HEK293T (cell line): Measurements from ENCODE around the gene VWA8.
"Not testable (repeated sequence)": the region's sequence is repeated elsewhere in the genome, so short reads cannot be mapped to it uniquely, and the experiment has no call there.

Source experiments
- ARNT ChIP-seq: fragments of 450-650 bp; IDR thresholded peaks from 2 replicates; pipeline ENCODE4 v1.6.1; 2017; ENCODE audit warnings: mild to moderate bottlenecking
- BHLHE40 ChIP-seq: fragments of 450-650 bp; IDR thresholded peaks from 2 replicates; pipeline ENCODE4 v1.6.1; 2016; ENCODE audit warnings: mild to moderate bottlenecking, moderate library complexity, borderline replicate concordance
- CTBP1 ChIP-seq: fragments of 450-650 bp; IDR thresholded peaks from 2 replicates; pipeline ENCODE4 v1.6.1; 2016; ENCODE audit warnings: borderline replicate concordance
- ELF4 ChIP-seq: fragments of 450-650 bp; IDR thresholded peaks from 2 replicates; pipeline ENCODE4 v1.6.1; 2017; ENCODE audit warnings: antibody characterized with exemption
- FOXA1 ChIP-seq: fragments of 450-650 bp; IDR thresholded peaks from 2 replicates; pipeline ENCODE4 v1.6.1; 2016; ENCODE audit warnings: mild to moderate bottlenecking
- FOXK2 ChIP-seq: fragments of 450-650 bp; IDR thresholded peaks from 2 replicates; pipeline ENCODE4 v1.6.1; 2016; ENCODE audit warnings: mild to moderate bottlenecking
- FOXM1 ChIP-seq: fragments of 450-650 bp; IDR thresholded peaks from 2 replicates; pipeline ENCODE4 v1.6.1; 2017; ENCODE audit warnings: mild to moderate bottlenecking, borderline replicate concordance
- LEF1 ChIP-seq: fragments of 450-650 bp; IDR thresholded peaks from 2 replicates; pipeline ENCODE4 v1.6.1; 2017; ENCODE audit warnings: mild to moderate bottlenecking, borderline replicate concordance
- SP1 ChIP-seq: fragments of 450-650 bp; IDR thresholded peaks from 2 replicates; pipeline ENCODE4 v1.6.1; 2017
- SUZ12 ChIP-seq: fragments of 450-650 bp; IDR thresholded peaks from 2 replicates; pipeline ENCODE4 v1.6.1; 2016; ENCODE audit warnings: mild to moderate bottlenecking
- ZNF384 ChIP-seq: fragments of 450-650 bp; IDR thresholded peaks from 2 replicates; pipeline ENCODE4 v1.6.1; 2016
- TF ChIP-seq, protein P1 (sequence below): fragments of 450-650 bp; IDR thresholded peaks from 2 replicates; pipeline ENCODE4 v1.6.1; 2016

DNA sequence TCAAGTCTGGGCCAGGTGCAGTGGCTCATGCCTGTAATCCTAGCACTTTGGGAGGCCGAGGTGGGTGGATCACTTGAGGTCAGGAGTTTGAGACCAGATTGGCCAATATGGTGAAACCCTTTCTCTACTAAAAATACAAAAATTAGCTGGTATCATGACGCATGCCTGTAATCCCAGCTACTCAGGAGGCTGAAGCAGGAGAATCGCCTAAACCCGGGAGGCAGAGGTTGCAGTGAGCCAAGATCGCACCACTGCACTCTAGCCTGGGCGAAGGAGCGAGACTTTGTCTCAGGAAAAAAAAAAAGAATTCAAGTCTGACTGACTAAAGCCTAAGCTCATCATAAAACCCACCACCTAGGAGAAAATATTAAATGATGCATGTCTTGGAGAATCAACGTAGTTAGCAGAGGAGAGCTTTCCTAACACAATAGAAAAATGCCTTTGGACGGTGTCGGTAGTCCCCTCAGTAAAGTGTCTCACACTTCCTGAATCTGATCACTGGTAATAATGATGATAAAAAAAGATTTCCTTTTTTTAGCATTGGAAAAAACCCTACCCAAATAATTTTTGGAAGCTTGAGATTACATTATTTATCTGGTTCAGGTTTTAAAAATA lies 313.1 kb downstream of the VWA8 start:
- not testable (repeated sequence) for TF ChIP-seq SP1, FOXK2, ELF4, FOXA1, LEF1, ARNT, SUZ12, BHLHE40, CTBP1, FOXM1, ZNF384
- TF ChIP-seq, protein P1, sequence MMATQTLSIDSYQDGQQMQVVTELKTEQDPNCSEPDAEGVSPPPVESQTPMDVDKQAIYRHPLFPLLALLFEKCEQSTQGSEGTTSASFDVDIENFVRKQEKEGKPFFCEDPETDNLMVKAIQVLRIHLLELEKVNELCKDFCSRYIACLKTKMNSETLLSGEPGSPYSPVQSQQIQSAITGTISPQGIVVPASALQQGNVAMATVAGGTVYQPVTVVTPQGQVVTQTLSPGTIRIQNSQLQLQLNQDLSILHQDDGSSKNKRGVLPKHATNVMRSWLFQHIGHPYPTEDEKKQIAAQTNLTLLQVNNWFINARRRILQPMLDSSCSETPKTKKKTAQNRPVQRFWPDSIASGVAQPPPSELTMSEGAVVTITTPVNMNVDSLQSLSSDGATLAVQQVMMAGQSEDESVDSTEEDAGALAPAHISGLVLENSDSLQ, result not testable (repeated sequence)
